Heart right ventricle (tissue), 16 donors: Measurements from ENCODE around the gene MKI67. TPM values are rescaled to one million over a fixed set of nuclear protein-coding genes. Genes with fewer than 3 reads are reported as not detected.

Experiments
- ATAC-seq, 8 donors: fragments of 200-7000 bp; cut with Tn5 transposase; one replicate each; pipeline ENCODE4 v1.9.1; 2020; ENCODE audit warnings: mild to moderate bottlenecking in 8 of 8, moderate library complexity in 8 of 8, moderate number of reproducible peaks in 1 of 8
- DNase-seq, 2 donors: peaks; one replicate each; pipeline ENCODE4 v3.0.0-alpha.2; 2020
- H3K27ac ChIP-seq, 10 donors: fragments of 200-600 bp; sonication (generic) in 2 of 10; one replicate each; pipeline versions ENCODE4 v1.5.0 to v1.8.0; 2020 to 2022; ENCODE audit warnings: mild to moderate bottlenecking in 3 of 10
- H3K27me3 ChIP-seq, 7 donors: fragments of 200-600 bp; one replicate each; pipeline ENCODE4 v1.8.0; 2021 to 2022; ENCODE audit warnings: mild to moderate bottlenecking in 2 of 7
- H3K36me3 ChIP-seq, 9 donors: fragments of 200-600 bp; sonication (generic) in 1 of 9; one replicate each; pipeline versions ENCODE4 v1.5.0 to v1.8.0; 2020 to 2022; ENCODE audit warnings: mild to moderate bottlenecking in 2 of 9
- H3K4me1 ChIP-seq, 9 donors: fragments of 200-600 bp; sonication (generic) in 1 of 9; one replicate each; pipeline versions ENCODE4 v1.5.0 to v1.8.0; 2020 to 2022; ENCODE audit warnings: mild to moderate bottlenecking in 4 of 9
- H3K4me3 ChIP-seq, 10 donors: fragments of 200-600 bp; sonication (generic) in 2 of 10; one replicate each; pipeline versions ENCODE4 v1.5.0 to v1.8.0; 2020 to 2022; ENCODE audit warnings: mild to moderate bottlenecking in 7 of 10, moderate library complexity in 2 of 10
- H3K9me3 ChIP-seq, 11 donors: fragments of 200-600 bp in 10 of 11; sonication (generic) in 2 of 11; one replicate each; pipeline versions ENCODE4 v1.5.0 to v1.8.0; 2013 to 2022; ENCODE audit warnings: mild to moderate bottlenecking in 2 of 11, control low read depth in 1 of 11, moderate library complexity in 1 of 11
- CTCF ChIP-seq, 9 donors: fragments of 200-600 bp; sonication (generic) in 2 of 9; IDR thresholded peaks; one replicate each; pipeline versions ENCODE4 v1.5.0 to v1.8.0; 2021 to 2022; ENCODE audit warnings: antibody characterized with exemption in 9 of 9, mild to moderate bottlenecking in 5 of 9, moderate library complexity in 1 of 9
- WGBS, 2 donors: extraction: QIAGEN DNeasy Blood & Tissue Kit; methylation state at CpG; one replicate each; pipeline ENCODE4 v1.1.7; 2013; ENCODE audit warnings: inconsistent platforms in 1 of 2; 5-methylcytosine and 5-hydroxymethylcytosine counted together
- intact Hi-C, 10 donors: fragments of 100-400 bp; cut with DNase I; formaldehyde crosslinking; loops; one replicate each; pipeline versions ENCODE4 v1.11.1 to v1.14.2; 2022
- polyA plus RNA-seq, 2 donors: library from polyadenylated mRNA; stranded (reverse); fragments of 200-250 nt; gene quantifications; one replicate each; pipeline ENCODE4 v1.2.3, GENCODE V29; 2013
- total RNA-seq, 10 donors: library from RNA; stranded (reverse); fragmentation: NEBNext Ultra II Directional in 3 of 10; extraction: Animal tissue kit (Norgen Biotek cat#: 25700) in 3 of 10; gene quantifications; one replicate each; pipeline versions ENCODE4 v1.2.1 to v1.2.4, GENCODE V29; 2021 to 2023
- donor health status: Arrhythmogenic right ventricular cardiomyopathy.
- donor health status: ischemic (EF 13 %, LVEDD 7.1; RV severe dilation, severe dysfunction).
- donor health status: healthy with polysubstance abuse.
- donor health status: DM: no; HTN: yes; CAD: no.
- donor health status: DM: no; HTN: no; CAD: no.
- donor health status: ischemic (EF 25% LVEDD 6.9; RV normal size, moderate dysfunction).
- donor health status: ischemic (EF 25% LVEDD 5.7; RV mildly dilated, moderate dysfunction).
- donor health status: healthy.
- donor health status: DM: yes; HTN: yes; CAD: no.
- donor health status: Ischemic cardiomyopathy.
- donor health status: ischemic (EF 35%, LVEDD 5.7; RV mildly dilated, moderate dysfunction).
- donor health status: nonischemic (EF 11% LVEDD 7.7; RV severe dilation, severe dysfunction).
- donor health status: DM: yes; HTN: yes; CAD: no.
- donor health status: PGD.
- donor health status: ischemic (EF 29% LVEDD 5.4; RV normal size, mild dysfunction).
- donor health status: nonischemic (EF 23%, LVEDD 6.1; RV moderate dilation, normal function).

Gene MKI67
- total and polyA plus RNA-seq, 12 donors, result 0.09 to 19.1 (median 0.42) TPM

- WGBS, 2 donors, result 87% methylated on average over 9 of the region's 9 CpGs
- intact Hi-C loops, result loop anchor here in 2 of 10 donors (10.0 kb wide), 2 partner anchors 253 to 443 kb away; partner anchors contain the start of gene PTPRE (in 1 of the 2)
- no peak for TF ChIP-seq CTCF (IDR thresholded peaks at IDR 0.05)
Observed at GRCh38 chr10:128158021-128158795, 32.0 kb upstream of the MKI67 start.

GRCh38 chr10:128156999-128157755, 31.0 kb upstream of the MKI67 start:
- ATAC-seq, result no peak
- WGBS, 2 donors, result 77 to 78% methylated on average over 9 of the region's 9 CpGs
- H3K27ac ChIP-seq, result no peak overlapping the region
- no peaks in the 10 kb centered on the region for H3K9me3 ChIP-seq
- DNase-seq, result no peak
- no peaks in the 10 kb centered on the region for H3K36me3 ChIP-seq
- intact Hi-C loops, result loop anchor here in 2 of 10 donors (10.0 kb wide), 2 partner anchors 252 to 442 kb away; partner anchors contain the start of gene PTPRE (in 1 of the 2)
- H3K4me3 ChIP-seq, result no peak overlapping the region
- H3K27me3 ChIP-seq, result peaks cover 0 to 46% (median 38%) of the 10 kb centered on the region in 7 donors
- peaks cover 0 to 11% (median 0%) of the 10 kb centered on the region in 9 donors for H3K4me1 ChIP-seq
- no peak for TF ChIP-seq CTCF (IDR thresholded peaks at IDR 0.05)

More at GRCh38 chr10:128158021-128158795, 32.0 kb upstream of the MKI67 start:
- H3K36me3 ChIP-seq, result no peaks in the 10 kb centered on the region
- no peak for ATAC-seq
- peaks cover 0 to 11% (median 0%) of the 10 kb centered on the region in 9 donors for H3K4me1 ChIP-seq
- H3K27ac ChIP-seq, result no peak overlapping the region
- no peak for DNase-seq
- H3K4me3 ChIP-seq, result no peak overlapping the region
- H3K27me3 ChIP-seq, result peaks cover 0 to 42% (median 31%) of the 10 kb centered on the region in 7 donors
- H3K9me3 ChIP-seq, result no peaks in the 10 kb centered on the region

- H3K27ac ChIP-seq, result no peak overlapping the region
- peaks cover 0 to 6% (median 5%) of the 10 kb centered on the region in 9 donors for H3K4me1 ChIP-seq
- H3K4me3 ChIP-seq, result no peak overlapping the region
- no peaks in the 10 kb centered on the region for H3K9me3 ChIP-seq
- H3K36me3 ChIP-seq, result no peaks in the 10 kb centered on the region
- ATAC-seq, result no peak
- 42 to 44% methylated on average over 13 of the region's 13 CpGs for WGBS, 2 donors
- no peak for TF ChIP-seq CTCF (IDR thresholded peaks at IDR 0.05)
- intact Hi-C loops, result loop anchor here in 3 of 10 donors (5.0 to 10.0 kb wide), 4 partner anchors 71 to 438 kb away; partner anchors contain the start of gene PTPRE (in 1 of the 3)
- DNase-seq, result no peak
- peaks cover 0 to 60% (median 36%) of the 10 kb centered on the region in 7 donors for H3K27me3 ChIP-seq
Observed at GRCh38 chr10:128152741-128153580, 26.7 kb upstream of the MKI67 start.
